Endothelial cell (in vitro differentiated cells): Measurements from ENCODE around the gene ARHGAP30. TPM values are rescaled to one million over a fixed set of nuclear protein-coding genes. Genes with fewer than 3 reads are reported as not detected.

Experiments used
- DNase-seq: peaks from one replicate; pipeline ENCODE4 v3.0.0; 2021; ENCODE audit warnings: low spot score
- H3K27ac Mint-ChIP-seq: one replicate; pipeline ENCODE4 v1.8.0; 2021; ENCODE audit warnings: mixed read lengths, inconsistent platforms; ENCODE audit not compliant: unreplicated experiment
- H3K27me3 Mint-ChIP-seq: one replicate; pipeline ENCODE4 v1.8.0; 2021; ENCODE audit warnings: mild to moderate bottlenecking, moderate library complexity, mixed read lengths, inconsistent platforms; ENCODE audit not compliant: unreplicated experiment
- H3K36me3 Mint-ChIP-seq: one replicate; pipeline ENCODE4 v1.8.0; 2021; ENCODE audit warnings: mild to moderate bottlenecking, low read depth, mixed read lengths, inconsistent platforms; ENCODE audit not compliant: unreplicated experiment
- H3K4me1 Mint-ChIP-seq: one replicate; pipeline ENCODE4 v1.8.0; 2021; ENCODE audit warnings: mild to moderate bottlenecking, mixed read lengths, inconsistent platforms; ENCODE audit not compliant: unreplicated experiment
- H3K4me3 Mint-ChIP-seq: one replicate; pipeline ENCODE4 v1.8.0; 2021; ENCODE audit warnings: mild to moderate bottlenecking, mixed read lengths, inconsistent platforms; ENCODE audit not compliant: unreplicated experiment
- H3K9me3 Mint-ChIP-seq: one replicate; pipeline ENCODE4 v1.8.0; 2021; ENCODE audit warnings: mixed read lengths, inconsistent platforms; ENCODE audit not compliant: unreplicated experiment
- total RNA-seq: library from RNA; stranded (reverse); fragmentation: NEBNext Ultra II Directional; extraction: Animal tissue kit (Norgen Biotek cat#: 25700); gene quantifications from one replicate; pipeline ENCODE4 v1.2.1, GENCODE V29; 2021; ENCODE audit not compliant: unreplicated experiment
- TF ChIP-seq, protein P1 (sequence below): fragments of 200-600 bp; sonication (generic); IDR thresholded peaks from one replicate; pipeline ENCODE4 v1.5.0; 2021; ENCODE audit warnings: antibody characterized with exemption; ENCODE audit not compliant: unreplicated experiment

The ARHGAP30 gene
- total RNA-seq, 1 donor from 2014 or later: 0.23 TPM

GRCh38 chr1:161096015-161096414 lies 26.3 kb upstream of the ARHGAP30 start:
- no peaks in the 10 kb centered on the region for H3K9me3 Mint-ChIP-seq
- H3K27me3 Mint-ChIP-seq: peaks cover 2% of the 10 kb centered on the region
- H3K4me3 Mint-ChIP-seq: no peak overlapping the region
- H3K27ac Mint-ChIP-seq: no peak overlapping the region
- peaks cover 15% of the 10 kb centered on the region for H3K36me3 Mint-ChIP-seq
- DNase-seq: no peak
- H3K4me1 Mint-ChIP-seq: peaks cover 16% of the 10 kb centered on the region
- TF ChIP-seq, protein P1, sequence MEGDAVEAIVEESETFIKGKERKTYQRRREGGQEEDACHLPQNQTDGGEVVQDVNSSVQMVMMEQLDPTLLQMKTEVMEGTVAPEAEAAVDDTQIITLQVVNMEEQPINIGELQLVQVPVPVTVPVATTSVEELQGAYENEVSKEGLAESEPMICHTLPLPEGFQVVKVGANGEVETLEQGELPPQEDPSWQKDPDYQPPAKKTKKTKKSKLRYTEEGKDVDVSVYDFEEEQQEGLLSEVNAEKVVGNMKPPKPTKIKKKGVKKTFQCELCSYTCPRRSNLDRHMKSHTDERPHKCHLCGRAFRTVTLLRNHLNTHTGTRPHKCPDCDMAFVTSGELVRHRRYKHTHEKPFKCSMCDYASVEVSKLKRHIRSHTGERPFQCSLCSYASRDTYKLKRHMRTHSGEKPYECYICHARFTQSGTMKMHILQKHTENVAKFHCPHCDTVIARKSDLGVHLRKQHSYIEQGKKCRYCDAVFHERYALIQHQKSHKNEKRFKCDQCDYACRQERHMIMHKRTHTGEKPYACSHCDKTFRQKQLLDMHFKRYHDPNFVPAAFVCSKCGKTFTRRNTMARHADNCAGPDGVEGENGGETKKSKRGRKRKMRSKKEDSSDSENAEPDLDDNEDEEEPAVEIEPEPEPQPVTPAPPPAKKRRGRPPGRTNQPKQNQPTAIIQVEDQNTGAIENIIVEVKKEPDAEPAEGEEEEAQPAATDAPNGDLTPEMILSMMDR: no peak

DNA sequence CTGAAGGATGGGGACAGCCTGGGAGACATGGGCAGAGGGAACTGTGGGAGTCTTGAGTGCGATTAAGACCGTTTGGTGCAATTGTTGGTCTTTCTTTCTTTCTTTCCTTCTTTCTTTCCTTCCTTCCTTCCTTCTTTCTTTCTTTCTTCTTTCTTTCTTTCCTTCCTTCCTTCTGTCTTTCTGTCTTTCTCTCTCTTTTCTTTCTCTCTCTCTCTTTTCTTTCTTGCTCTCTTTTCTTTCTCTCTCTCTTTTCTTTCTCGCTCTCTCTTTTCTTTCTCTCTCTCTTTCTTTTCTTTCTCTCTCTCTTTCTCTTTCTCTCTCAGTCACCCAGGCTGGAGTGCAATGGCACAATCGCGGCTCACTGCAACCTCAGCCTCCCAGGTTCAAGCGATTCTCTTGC lies 25.5 kb upstream of the ARHGAP30 start:
- H3K27me3 Mint-ChIP-seq: peaks cover 2% of the 10 kb centered on the region
- TF ChIP-seq, protein P1: no peak
- no peak overlapping the region for H3K27ac Mint-ChIP-seq
- DNase-seq: no peak
- H3K9me3 Mint-ChIP-seq: no peaks in the 10 kb centered on the region
- H3K36me3 Mint-ChIP-seq: peaks cover 15% of the 10 kb centered on the region
- peaks cover 16% of the 10 kb centered on the region for H3K4me1 Mint-ChIP-seq
- H3K4me3 Mint-ChIP-seq: no peak overlapping the region

GRCh38 chr1:161094481-161094880 lies 24.8 kb upstream of the ARHGAP30 start:
- no peak for DNase-seq
- Mint-ChIP-seq H3K9me3 (no peaks in the 10 kb centered on the region), H3K4me1 (peaks cover 16% of the 10 kb centered on the region), H3K27ac (no peak overlapping the region), H3K4me3 (no peak overlapping the region), H3K36me3 (peaks cover 8% of the 10 kb centered on the region), H3K27me3 (peaks cover 2% of the 10 kb centered on the region)
- TF ChIP-seq, protein P1: no peak

DNA sequence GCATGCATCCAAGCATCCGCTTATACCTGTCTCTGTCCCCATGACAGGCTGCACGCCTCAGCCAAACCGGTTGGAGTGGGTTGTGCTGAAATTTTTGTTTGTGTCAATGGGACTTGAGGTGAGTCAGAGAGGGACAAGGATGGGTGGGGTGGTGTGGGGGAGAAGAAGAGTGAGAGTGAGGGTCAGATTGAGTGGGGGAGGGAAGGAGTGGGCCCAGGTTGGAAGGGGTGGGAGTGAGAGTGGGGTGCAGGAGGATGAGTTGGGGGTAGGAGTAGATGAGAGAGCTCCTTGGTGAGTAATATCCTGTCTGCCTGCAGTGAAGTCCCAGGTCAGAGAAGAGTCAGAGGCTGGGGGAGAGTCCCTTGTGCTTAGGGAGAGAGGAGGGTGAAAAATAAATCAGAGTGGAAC lies 22.9 kb upstream of the ARHGAP30 start:
- Mint-ChIP-seq H3K36me3 (peaks cover 3% of the 10 kb centered on the region), H3K27ac (no peak overlapping the region), H3K4me1 (peaks cover 13% of the 10 kb centered on the region)

DNA sequence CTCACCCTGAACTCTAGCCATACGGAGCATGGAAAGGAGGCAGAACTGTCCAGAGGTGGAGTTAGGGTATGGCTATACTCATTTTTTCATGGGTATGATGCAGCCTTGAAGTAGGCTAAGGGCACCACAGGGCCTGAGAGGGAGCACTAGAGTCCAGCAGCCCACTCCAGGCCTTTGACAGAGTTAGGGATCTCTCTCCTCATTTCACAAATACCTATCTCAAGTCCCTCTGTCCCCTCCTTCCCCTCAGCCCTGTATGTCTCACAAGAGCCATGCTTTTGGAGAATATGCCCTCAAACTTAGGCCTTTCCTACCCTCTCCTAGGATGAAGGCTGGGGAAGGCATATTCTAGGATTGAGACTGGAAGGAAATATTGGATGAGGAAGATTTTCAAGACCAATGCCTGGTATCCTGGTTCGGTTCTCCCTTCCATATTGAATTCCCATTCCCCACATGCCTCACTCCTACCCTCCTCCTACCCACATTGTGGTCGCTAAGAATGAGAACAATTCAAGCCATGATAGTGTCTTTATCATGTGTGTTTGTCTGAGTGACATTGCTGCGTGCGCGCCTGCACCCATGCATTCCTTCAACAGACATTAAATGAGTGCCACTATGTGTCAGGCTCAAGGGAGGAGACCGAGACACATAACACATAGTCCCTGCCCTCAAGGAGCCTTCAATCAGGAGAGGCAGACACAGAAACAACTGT lies 22.3 kb upstream of the ARHGAP30 start:
- no peak for DNase-seq
- TF ChIP-seq, protein P1: no peak
- peaks cover 4% of the 10 kb centered on the region for H3K27me3 Mint-ChIP-seq
- H3K36me3 Mint-ChIP-seq: no peaks in the 10 kb centered on the region
- peaks cover 7% of the 10 kb centered on the region for H3K4me1 Mint-ChIP-seq
- H3K27ac Mint-ChIP-seq: no peak overlapping the region
- H3K4me3 Mint-ChIP-seq: no peak overlapping the region
- H3K9me3 Mint-ChIP-seq: no peaks in the 10 kb centered on the region

More for the DNA sequence above, 22.9 kb upstream of the ARHGAP30 start:
- Mint-ChIP-seq H3K4me3 (no peak overlapping the region), H3K27me3 (peaks cover 3% of the 10 kb centered on the region), H3K9me3 (no peaks in the 10 kb centered on the region)
- no peak for DNase-seq
- TF ChIP-seq, protein P1: no peak
